HepG2 (cell line): Measurements from ENCODE around the gene NGF. TPM values are rescaled to one million over a fixed set of nuclear protein-coding genes. Genes with fewer than 3 reads are reported as not detected.

Experiments used
- ATAC-seq: fragments of 200-7000 bp; cut with Tn5 transposase; 3 replicates; pipeline ENCODE4 v1.9.1; 2020; ENCODE audit warnings: mild to moderate bottlenecking, moderate library complexity
- BruUV-seq: library from RNA; stranded (reverse); fragments of 400-500 nt; replicated peaks from 2 replicates; lab custom pipeline; 2021; lab: Mats Ljungman, UMichigan
- CTCF ChIA-PET: fragments of 300-600 bp; formaldehyde crosslinking; extraction: SDS; loops from one replicate; lab custom pipeline; 2021; ENCODE audit warnings: low total read pairs, inconsistent platforms, low intra/inter-chr PET ratio; lab: Yijun Ruan, JAX
- POLR2A ChIA-PET: fragments of 350-600 bp; sonication (Branson Sonifier 250); formaldehyde crosslinking; loops from one replicate; lab custom pipeline; 2020; ENCODE audit warnings: antibody characterized with exemption, inconsistent platforms; lab: Yijun Ruan, JAX
- DNase-seq: peaks from one replicate; pipeline ENCODE4 v3.0.0-alpha.2; 2015; ENCODE audit warnings: low spot score
- FAIRE-seq: peaks from 3 replicates; lab custom pipeline; 2011; peaks lifted over from hg19 to GRCh38; lab: Jason Lieb, UNC
- H2AFZ ChIP-seq: one replicate; pipeline ENCODE4 v1.6.1; 2011; ENCODE audit warnings: low read length, inconsistent platforms
- H3K27ac ChIP-seq: fragments of 300-600 bp; 3 replicates; pipeline ENCODE4 v1.8.0; 2011; ENCODE audit warnings: mixed run types, mild to moderate bottlenecking, mixed read lengths, low read length, inconsistent platforms; ENCODE audit not compliant: insufficient read depth; ENCODE audit errors: extremely low read length
- H3K27me3 ChIP-seq, 2 experiments: fragments of 200-600 bp in 1 of 2; 2 replicates in 1 of 2; 3 replicates in 1 of 2; pipeline versions ENCODE4 v1.6.0 to v1.8.0; 2011; ENCODE audit warnings: low read length in 2 of 2, mild to moderate bottlenecking in 2 of 2, moderate library complexity in 2 of 2, inconsistent platforms in 1 of 2; ENCODE audit not compliant: insufficient read depth in 2 of 2, control insufficient read depth in 1 of 2
- H3K36me3 ChIP-seq, 2 experiments: fragments of 200-600 bp in 1 of 2; replicated peaks in 1 of 2; 2 replicates in 1 of 2; 3 replicates in 1 of 2; pipeline versions ENCODE4 v1.5.1 to v1.8.0; 2011; ENCODE audit warnings: low read length in 2 of 2, inconsistent platforms in 1 of 2; ENCODE audit not compliant: insufficient read depth in 2 of 2, control insufficient read depth in 1 of 2
- H3K4me1 ChIP-seq: 2 replicates; pipeline ENCODE4 v1.5.1; 2012; ENCODE audit warnings: low read length, inconsistent platforms; ENCODE audit not compliant: insufficient read depth
- H3K4me2 ChIP-seq: 2 replicates; pipeline ENCODE4 v1.6.0; 2011; ENCODE audit warnings: low read depth, low read length, inconsistent platforms
- H3K4me3 ChIP-seq, 3 experiments: fragments of 200-600 bp in 1 of 3; sonication (generic), shearing (Covaris generic) in 1 of 3; replicated peaks in 1 of 3; 2 replicates each; pipeline ENCODE4 v1.5.1; 2011 to 2016; ENCODE audit warnings: low read length in 3 of 3, inconsistent platforms in 2 of 3, low read depth in 2 of 3, mild to moderate bottlenecking in 2 of 3, control low read depth in 1 of 3, mixed read lengths in 1 of 3; ENCODE audit not compliant: insufficient read depth in 1 of 3
- H3K79me2 ChIP-seq: one replicate; pipeline ENCODE4 v1.6.1; 2011; ENCODE audit warnings: low read length, inconsistent platforms; ENCODE audit not compliant: insufficient read depth
- H3K9ac ChIP-seq: 2 replicates; pipeline ENCODE4 v1.6.0; 2011; ENCODE audit warnings: mild to moderate bottlenecking, low read depth, low read length, inconsistent platforms; ENCODE audit not compliant: insufficient read depth
- H3K9me3 ChIP-seq: 2 replicates; pipeline ENCODE4 v1.5.1; 2012; ENCODE audit warnings: mild to moderate bottlenecking, low read length
- H4K20me1 ChIP-seq: 2 replicates; pipeline ENCODE4 v1.6.0; 2011; ENCODE audit warnings: inconsistent platforms, mild to moderate bottlenecking, low read length, moderate library complexity; ENCODE audit not compliant: insufficient read depth
- AHR ChIP-seq: IDR thresholded peaks from 2 replicates; pipeline ENCODE4 v1.6.1; 2018; ENCODE audit warnings: missing genetic modification reagents, missing compliant biosample characterization
- GTF3A ChIP-seq: sonication (generic); formaldehyde crosslinking; conservative IDR thresholded peaks from 2 replicates; pipeline ENCODE4 v1.4.0; 2020; ENCODE audit warnings: mild to moderate bottlenecking, missing genetic modification reagents
- NFRKB ChIP-seq: fragments of 450-650 bp; IDR thresholded peaks from 2 replicates; pipeline ENCODE4 v1.6.1; 2017
- REL ChIP-seq: sonication (generic); formaldehyde crosslinking; conservative IDR thresholded peaks from 2 replicates; pipeline ENCODE4 v1.8.0; 2022; ENCODE audit warnings: mild to moderate bottlenecking, missing genetic modification reagents, moderate library complexity
- STAT5B ChIP-seq: sonication (generic); formaldehyde crosslinking; IDR thresholded peaks from 2 replicates; pipeline ENCODE4 v1.4.0; 2020; ENCODE audit warnings: missing genetic modification reagents
- TRIM24 ChIP-seq: sonication (generic); formaldehyde crosslinking; IDR thresholded peaks from 2 replicates; pipeline ENCODE4 v1.8.0; 2022; ENCODE audit warnings: mild to moderate bottlenecking, missing genetic modification reagents
- ZBTB40 ChIP-seq, 2 experiments: fragments of 450-650 bp in 1 of 2; sonication (generic) in 1 of 2; formaldehyde crosslinking in 1 of 2; IDR thresholded peaks; 2 replicates each; pipeline versions ENCODE4 v1.6.1 to v1.8.0; 2016 to 2022; ENCODE audit warnings: antibody characterized with exemption in 1 of 2, mild to moderate bottlenecking in 1 of 2, missing genetic modification reagents in 1 of 2
- WGBS: methylation state at CpG from one replicate; pipeline ENCODE4 v1.1.6; 2017; ENCODE audit warnings: low lambda C conversion rate; 5-methylcytosine and 5-hydroxymethylcytosine counted together
- in situ Hi-C: cut with HindIII; loops from 2 replicates; pipeline ENCODE4 v1.10.0; 2017; ENCODE audit warnings: low pct_unique_long_range_greater_than_20kb; ENCODE audit not compliant: extremely low pct_ligation_motif_present
- intact Hi-C: fragments of 100-400 bp; cut with micrococcal nuclease; formaldehyde crosslinking; loops from one replicate; pipeline ENCODE4 v1.10.0; 2022; ENCODE audit not compliant: unreplicated experiment
- polyA plus RNA-seq, 8 experiments: library from polyadenylated mRNA; depleted of rRNA in 3 of 8; stranded (reverse) in 7 of 8; unstranded in 1 of 8; fragments of >200 nt; fragmentation: Illumina TruSeq in 4 of 8; extraction: Trizol in 4 of 8; gene quantifications; 2 replicates each; pipeline versions ENCODE4 v1.2.1 to v1.2.3, GENCODE V29; 2011 to 2016; ENCODE audit warnings: low read depth in 4 of 8, missing spikeins in 1 of 8, mixed read lengths in 1 of 8; ENCODE audit not compliant: insufficient read depth in 1 of 8
- total RNA-seq, 5 experiments: library from RNA; depleted of rRNA; stranded (reverse); fragments of >200 nt; fragmentation: Illumina TruSeq; extraction: Trizol; gene quantifications; 2 replicates each; pipeline ENCODE4 v1.2.3, GENCODE V29; 2016; ENCODE audit warnings: low read depth in 1 of 5

Gene NGF
- total and polyA plus RNA-seq, 2 of the 13 experiments (the other 11 are each of a cell fraction or from before 2014, with no cell fraction given) = not detected

- DNase-seq (no peak), FAIRE-seq (no peak), ATAC-seq (no peak)
- Histone ChIP-seq H3K4me3 (no peak overlapping the region), H3K9ac (no peak overlapping the region), H4K20me1 (no peaks in the 10 kb centered on the region), H3K27me3 (no peaks in the 10 kb centered on the region), H2AFZ (no peak overlapping the region), H3K4me1 (no peaks in the 10 kb centered on the region), H3K27ac (no peak overlapping the region), H3K36me3 (no peaks in the 10 kb centered on the region), H3K79me2 (no peaks in the 10 kb centered on the region), H3K4me2 (no peak overlapping the region), H3K9me3 (no peaks in the 10 kb centered on the region)
- ChIA-PET CTCF (no interaction called here), POLR2A (no interaction called here)
- intact Hi-C loops = no loop called here
- no TSS peak for BruUV-seq
- WGBS = 30% methylated on average over 11 of the region's 11 CpGs
- in situ Hi-C loops = no loop called here
- TF ChIP-seq STAT5B (CRISPR knock-in tag) = no peak
- no peak for TF ChIP-seq ZBTB40 (IDR thresholded peaks at IDR 0.05)
- no peak for TF ChIP-seq ZBTB40 (CRISPR knock-in tag; IDR thresholded peaks at IDR 0.05)
- no peak for TF ChIP-seq NFRKB
- no peak for TF ChIP-seq AHR
- TF ChIP-seq GTF3A (CRISPR knock-in tag) = no peak
- no peak for TF ChIP-seq TRIM24
- TF ChIP-seq REL = no peak
Measured at GRCh38 chr1:115317101-115318012, 20.7 kb downstream of the NGF start.
